SK-MEL-5 (cell line): Measurements from ENCODE around the gene IFI27L1. TPM values are rescaled to one million over a fixed set of nuclear protein-coding genes. Genes with fewer than 3 reads are reported as not detected.
A peak's percentile ranks its signal among the peaks of the same experiment; 100 is the strongest.

ENCODE experiments used
- DNase-seq: peaks from one replicate; pipeline ENCODE4 v3.0.0-alpha.2; 2016; ENCODE audit warnings: low read depth, low spot score
- in situ Hi-C: cut with HindIII; loops from 2 replicates; pipeline ENCODE4 v1.10.0; 2016; ENCODE audit warnings: low sequenced_read_pairs, high pct_unique_total_duplicates, low pct_unique_long_range_greater_than_20kb
- total RNA-seq: library from RNA; depleted of rRNA; stranded (reverse); fragments of >200 nt; shearing (Covaris generic); gene quantifications from 2 replicates; pipeline ENCODE4 v1.2.3, GENCODE V29; 2014

Gene IFI27L1
- total RNA-seq, 1 experiment from 2014 or later = 9.0 TPM

GRCh38 chr14:94045101-94045500 is 36.0 kb upstream of the IFI27L1 start:
- DNase-seq = no peak
- in situ Hi-C loops = loop anchor here (25.0 kb wide), 1 partner anchor 142 kb away; no protein-coding TSS in a partner anchor

GRCh38 chr14:94045563-94046345 is 35.4 kb upstream of the IFI27L1 start:
- no peak for DNase-seq
- in situ Hi-C loops = loop anchor here (25.0 kb wide), 1 partner anchor 142 kb away; no protein-coding TSS in a partner anchor

- in situ Hi-C loops = loop anchor here (25.0 kb wide), 1 partner anchor 141 kb away; no protein-coding TSS in a partner anchor
- no peak for DNase-seq
Measured at GRCh38 chr14:94046696-94047250, 34.3 kb upstream of the IFI27L1 start.

GRCh38 chr14:94047581-94047980 is 33.5 kb upstream of the IFI27L1 start:
- in situ Hi-C loops = loop anchor here (25.0 kb wide), 1 partner anchor 140 kb away; no protein-coding TSS in a partner anchor
- DNase-seq = no peak

GRCh38 chr14:94048691-94049624 is 32.2 kb upstream of the IFI27L1 start:
- in situ Hi-C loops = loop anchor here (25.0 kb wide), 1 partner anchor 138 kb away; no protein-coding TSS in a partner anchor
- no peak for DNase-seq

- in situ Hi-C loops = loop anchor here (25.0 kb wide), 1 partner anchor 138 kb away; no protein-coding TSS in a partner anchor
- DNase-seq = no peak
Measured at GRCh38 chr14:94049625-94050023, 31.5 kb upstream of the IFI27L1 start.

GRCh38 chr14:94050231-94050880 is 30.8 kb upstream of the IFI27L1 start:
- DNase-seq = no peak
- in situ Hi-C loops = no loop called here

GRCh38 chr14:94051115-94051514 is 30.0 kb upstream of the IFI27L1 start:
- DNase-seq = peak; percentile 66
- in situ Hi-C loops = no loop called here

GRCh38 chr14:94051779-94052178 is 29.3 kb upstream of the IFI27L1 start:
- DNase-seq = no peak
- in situ Hi-C loops = no loop called here

GRCh38 chr14:94052199-94052598 is 28.9 kb upstream of the IFI27L1 start:
- in situ Hi-C loops = no loop called here
- DNase-seq = no peak

GRCh38 chr14:94052662-94053061 is 28.4 kb upstream of the IFI27L1 start:
- in situ Hi-C loops = no loop called here

GRCh38 chr14:94054401-94054800 is 26.7 kb upstream of the IFI27L1 start:
- no peak for DNase-seq
- in situ Hi-C loops = no loop called here

More at GRCh38 chr14:94052662-94053061, 28.4 kb upstream of the IFI27L1 start:
- no peak for DNase-seq

GRCh38 chr14:94054936-94055335 is 26.2 kb upstream of the IFI27L1 start:
- no peak for DNase-seq
- in situ Hi-C loops = no loop called here

GRCh38 chr14:94056579-94057308 is 24.4 kb upstream of the IFI27L1 start:
- in situ Hi-C loops = no loop called here
- no peak for DNase-seq

- in situ Hi-C loops = no loop called here
- no peak for DNase-seq
Measured at GRCh38 chr14:94058128-94058673, 22.9 kb upstream of the IFI27L1 start.

- DNase-seq = no peak
- in situ Hi-C loops = no loop called here
Measured at GRCh38 chr14:94058674-94059138, 22.4 kb upstream of the IFI27L1 start.
